Measurements from ENCODE around the gene UBXN4.
"Not testable (repeated sequence)": the region's sequence is repeated elsewhere in the genome, so short reads cannot be mapped to it uniquely, and the experiment has no call there.

The UBXN4 gene, protein sequence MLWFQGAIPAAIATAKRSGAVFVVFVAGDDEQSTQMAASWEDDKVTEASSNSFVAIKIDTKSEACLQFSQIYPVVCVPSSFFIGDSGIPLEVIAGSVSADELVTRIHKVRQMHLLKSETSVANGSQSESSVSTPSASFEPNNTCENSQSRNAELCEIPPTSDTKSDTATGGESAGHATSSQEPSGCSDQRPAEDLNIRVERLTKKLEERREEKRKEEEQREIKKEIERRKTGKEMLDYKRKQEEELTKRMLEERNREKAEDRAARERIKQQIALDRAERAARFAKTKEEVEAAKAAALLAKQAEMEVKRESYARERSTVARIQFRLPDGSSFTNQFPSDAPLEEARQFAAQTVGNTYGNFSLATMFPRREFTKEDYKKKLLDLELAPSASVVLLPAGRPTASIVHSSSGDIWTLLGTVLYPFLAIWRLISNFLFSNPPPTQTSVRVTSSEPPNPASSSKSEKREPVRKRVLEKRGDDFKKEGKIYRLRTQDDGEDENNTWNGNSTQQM

DNA sequence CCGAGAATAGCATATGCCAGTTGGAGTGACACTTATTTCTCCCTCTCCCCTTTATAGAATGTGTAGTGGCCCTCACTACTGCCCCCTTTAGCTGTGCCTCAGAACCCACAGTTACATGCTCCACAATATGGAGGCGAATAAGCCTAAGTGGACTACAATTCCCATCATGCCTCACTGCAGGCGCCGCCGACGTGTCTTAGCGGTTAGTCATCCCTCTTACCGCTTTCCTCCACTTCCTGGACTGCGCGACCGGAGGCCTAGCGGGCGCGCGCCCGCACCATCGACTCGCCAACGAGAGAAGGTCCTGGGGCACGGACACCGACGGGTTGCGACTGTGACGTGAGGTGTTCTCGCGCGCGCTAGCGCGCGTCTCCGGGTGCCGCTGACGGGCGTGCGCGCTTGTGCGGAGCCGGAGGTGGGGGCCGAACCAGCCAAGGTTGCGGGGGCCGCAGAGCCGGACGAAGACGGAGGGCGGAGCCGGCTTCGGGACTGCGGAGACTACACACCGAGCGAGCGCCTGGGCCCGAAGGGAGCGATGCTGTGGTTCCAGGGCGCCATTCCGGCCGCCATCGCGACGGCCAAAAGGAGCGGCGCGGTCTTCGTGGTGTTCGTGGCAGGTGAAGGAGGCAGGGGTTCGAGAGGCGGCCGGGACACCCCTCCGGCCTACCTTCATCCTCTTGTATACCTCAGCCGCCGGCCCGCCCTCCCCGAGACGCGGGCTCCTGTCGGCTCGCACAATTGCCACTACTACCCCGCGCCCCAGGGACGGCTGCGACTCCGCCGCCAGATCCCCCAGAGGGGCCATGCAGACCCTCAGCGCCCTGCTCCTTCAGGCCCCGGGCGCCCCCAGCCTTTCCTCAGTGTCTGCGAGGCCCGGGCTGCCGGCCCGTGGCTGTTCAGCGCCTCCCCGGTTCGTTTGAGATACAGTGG, at the start of gene UBXN4:
TSS of gene UBXN4 (plus strand) at position 461 of the 930 bp plus-strand sequence. CDS start at position 536, 75 bp downstream.
- FAIRE-seq (peak; percentile 97), DNase-seq (ENCODE audit: extremely low spot score, insufficient read length, low read depth) (peak; percentile 84)

DNA sequence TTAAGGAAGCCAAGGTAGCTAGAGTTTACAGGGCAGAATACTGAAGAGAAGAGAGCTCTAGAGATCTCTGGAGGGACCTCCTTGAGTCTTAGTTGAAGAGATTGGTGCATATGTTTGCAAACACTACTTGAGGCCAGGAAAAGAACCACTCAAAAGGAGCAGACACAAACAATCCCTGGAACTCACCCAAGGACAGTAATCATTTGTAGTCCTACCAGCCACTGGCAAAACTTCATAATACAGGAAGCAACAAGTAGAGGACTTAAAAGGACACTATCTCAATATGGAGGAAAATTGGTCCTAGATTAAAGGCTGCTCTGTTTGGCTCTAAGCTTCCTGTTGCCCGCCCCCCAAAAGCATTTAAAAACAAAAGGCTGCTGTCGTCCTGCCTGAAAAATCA, 46.9 kb upstream of the UBXN4 start:
- FAIRE-seq (no peak), DNase-seq (ENCODE audit: extremely low spot score, insufficient read length, low read depth) (no peak)

DNA sequence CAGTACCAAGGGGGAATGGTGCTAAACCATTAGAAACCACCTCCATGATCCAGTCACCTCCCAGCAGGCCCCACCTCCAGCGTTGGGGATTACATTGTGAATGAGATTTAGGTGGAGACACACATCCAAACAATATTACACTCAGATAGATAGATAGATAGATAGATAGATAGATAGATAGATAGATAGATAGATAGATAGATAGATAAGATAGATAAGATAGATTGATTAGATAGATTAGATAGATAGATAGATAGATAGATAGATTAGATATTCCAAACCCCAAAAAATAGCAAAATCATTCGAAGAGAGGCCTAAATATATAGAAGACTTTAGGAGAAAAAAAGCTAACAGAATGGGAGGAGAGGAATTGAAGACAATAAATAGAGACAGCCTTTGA, 42.8 kb upstream of the UBXN4 start:
- FAIRE-seq (no peak), DNase-seq (ENCODE audit: extremely low spot score, insufficient read length, low read depth) (no peak)

DNA sequence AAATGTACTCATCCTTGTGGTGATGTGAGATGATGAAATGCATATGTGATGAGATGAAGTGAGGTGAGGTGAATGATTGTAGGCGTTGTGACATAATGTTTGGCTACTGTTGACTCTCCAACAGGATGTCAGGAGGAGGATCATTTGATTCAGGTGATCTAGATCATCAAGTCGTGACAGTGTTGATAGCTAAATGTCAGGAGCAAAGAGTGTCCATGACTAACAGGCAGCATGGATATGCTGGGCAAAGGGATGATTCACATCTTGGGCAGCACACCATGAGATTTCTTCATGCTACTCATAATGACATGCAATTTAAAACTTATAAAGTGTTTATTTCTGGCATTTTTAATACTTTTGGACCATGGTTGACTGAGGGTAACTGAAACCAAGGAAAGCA, 40.2 kb upstream of the UBXN4 start:
- no peak for FAIRE-seq

DNA sequence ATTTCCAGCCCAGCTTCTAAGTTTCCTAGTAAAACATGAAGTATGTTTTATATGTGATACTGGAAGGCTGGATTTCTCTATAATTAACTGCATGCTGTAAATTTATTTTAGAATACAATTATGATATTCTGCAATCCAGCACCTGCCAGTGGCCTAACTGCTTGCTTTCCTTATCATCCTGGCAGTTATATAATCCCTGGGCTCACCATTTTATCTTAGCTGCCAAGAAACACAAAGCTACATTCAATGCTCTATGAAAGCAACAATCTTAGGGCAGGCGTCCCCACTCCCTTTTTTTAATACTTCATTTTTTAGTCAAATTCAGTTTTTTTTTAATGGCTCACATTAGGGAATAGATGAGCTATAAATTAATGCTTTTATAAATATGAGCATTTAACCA, 38.4 kb upstream of the UBXN4 start:
- DNase-seq (ENCODE audit: extremely low spot score, insufficient read length, low read depth), result no peak
- FAIRE-seq, result no peak

More for the DNA sequence above, 40.2 kb upstream of the UBXN4 start:
- DNase-seq (ENCODE audit: extremely low spot score, insufficient read length, low read depth), result no peak

DNA sequence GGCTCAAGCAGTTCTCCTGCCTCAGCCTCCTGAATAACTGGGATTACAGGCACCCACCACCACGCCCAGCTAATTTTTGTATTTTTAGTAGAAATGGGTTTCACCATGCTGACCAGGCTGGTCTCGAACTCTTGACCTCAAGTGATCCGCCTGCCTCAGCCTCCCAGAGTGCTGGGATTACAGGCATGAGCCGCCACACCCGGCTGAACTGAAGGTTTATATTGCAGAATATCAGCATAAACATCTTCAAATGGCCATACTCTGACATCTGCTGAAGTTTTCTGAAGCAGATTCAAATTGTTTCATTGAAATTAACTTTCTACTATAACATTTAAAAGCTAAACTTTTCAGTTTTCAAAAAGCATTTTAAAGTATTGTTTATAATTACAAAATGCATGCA, 37.6 kb upstream of the UBXN4 start:
- FAIRE-seq; DNase-seq (ENCODE audit: extremely low spot score, insufficient read length, low read depth): not testable (repeated sequence)

DNA sequence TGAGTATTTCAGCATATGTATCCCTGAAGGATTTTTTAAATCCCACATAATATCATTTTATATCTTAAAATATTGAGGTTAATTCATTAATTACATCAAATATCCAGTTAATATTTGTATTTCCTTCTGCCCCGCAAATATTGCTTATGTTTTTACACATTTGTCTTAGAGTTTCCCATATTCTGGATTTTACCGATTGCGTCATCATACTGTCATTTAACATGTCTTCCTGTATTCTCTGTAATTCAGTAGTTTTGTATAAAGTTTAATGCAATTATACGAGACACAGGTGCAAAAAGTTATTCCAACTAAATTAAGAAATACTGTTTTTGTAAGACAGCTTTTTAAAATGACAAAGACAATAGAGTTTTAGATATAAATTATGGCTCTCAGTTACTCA, 33.5 kb upstream of the UBXN4 start:
- no peak for DNase-seq (ENCODE audit: extremely low spot score, insufficient read length, low read depth)
- FAIRE-seq, result no peak

DNA sequence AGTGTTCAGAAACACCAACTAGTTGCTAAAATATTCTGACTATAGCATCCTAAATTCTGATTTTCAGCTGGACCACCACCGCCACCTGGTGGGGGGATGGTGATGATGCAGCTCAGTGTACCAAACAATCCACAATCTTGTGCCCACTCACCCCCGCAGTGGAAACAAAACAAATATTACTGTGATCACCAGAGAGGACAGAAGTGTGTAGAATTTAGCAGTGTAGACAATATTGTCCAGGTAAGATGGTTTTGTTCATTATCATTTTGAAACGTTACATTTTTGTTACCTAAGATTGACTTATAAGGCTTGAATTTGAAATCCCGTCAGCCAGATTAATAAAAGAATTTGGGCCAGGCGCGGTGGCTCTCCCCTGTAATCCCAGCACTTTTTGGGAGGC, 31.7 kb upstream of the UBXN4 start:
- FAIRE-seq (peak; percentile 79), DNase-seq (ENCODE audit: extremely low spot score, insufficient read length, low read depth) (peak; percentile 43)

DNA sequence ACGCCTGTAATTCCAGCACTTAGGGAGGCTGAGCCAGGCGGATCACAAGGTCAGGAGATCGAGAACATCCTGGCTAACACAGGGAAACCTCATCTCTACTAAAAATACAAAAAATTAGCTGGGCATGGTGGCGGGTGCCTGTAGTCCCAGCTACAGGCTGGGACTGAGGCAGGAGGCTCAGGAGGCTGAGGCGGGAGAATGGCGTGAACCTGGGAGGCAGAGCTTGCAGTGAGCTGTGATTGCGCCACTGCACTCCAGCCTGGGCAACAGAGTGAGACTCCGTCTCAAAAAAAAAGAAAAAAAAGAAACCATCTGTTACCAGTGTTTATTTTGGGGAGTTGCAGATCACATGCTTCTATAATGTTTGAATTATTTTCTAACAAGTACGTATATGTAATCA, 26.6 kb upstream of the UBXN4 start:
- not testable (repeated sequence) for DNase-seq (ENCODE audit: extremely low spot score, insufficient read length, low read depth); FAIRE-seq

DNA sequence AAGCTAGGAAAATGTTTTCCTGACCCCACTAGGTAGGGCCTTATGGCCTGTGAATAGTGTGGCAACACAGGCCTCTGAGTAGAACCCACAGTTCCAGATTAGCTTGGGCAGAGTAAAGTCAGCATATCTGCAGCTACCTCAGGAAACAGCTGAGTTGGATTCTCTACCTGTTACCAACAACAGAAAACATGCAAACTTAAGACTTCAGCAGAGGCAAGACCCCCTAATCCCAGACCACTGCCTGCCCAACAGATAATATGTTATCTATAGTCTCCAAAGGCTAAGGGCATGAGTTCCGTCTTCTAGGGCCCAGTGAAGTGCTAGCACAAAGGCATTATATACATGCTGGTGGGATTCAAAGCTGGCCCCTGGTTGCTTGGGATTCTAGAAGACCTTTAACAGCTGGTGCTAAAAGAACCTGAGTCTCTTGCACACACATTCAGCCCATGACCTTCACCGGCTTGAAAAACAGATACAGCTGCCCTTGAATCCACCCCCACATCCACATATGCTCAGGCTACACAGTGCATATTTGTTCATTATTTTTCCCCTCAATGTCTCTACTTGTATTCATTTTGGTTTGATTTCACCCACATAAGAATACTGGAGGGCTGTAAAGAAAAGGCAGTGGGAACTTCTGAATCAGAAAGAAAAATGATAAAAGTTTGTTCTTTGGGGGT, 13.5 kb upstream of the UBXN4 start:
- FAIRE-seq (no peak), DNase-seq (ENCODE audit: extremely low spot score, insufficient read length, low read depth) (no peak)

DNA sequence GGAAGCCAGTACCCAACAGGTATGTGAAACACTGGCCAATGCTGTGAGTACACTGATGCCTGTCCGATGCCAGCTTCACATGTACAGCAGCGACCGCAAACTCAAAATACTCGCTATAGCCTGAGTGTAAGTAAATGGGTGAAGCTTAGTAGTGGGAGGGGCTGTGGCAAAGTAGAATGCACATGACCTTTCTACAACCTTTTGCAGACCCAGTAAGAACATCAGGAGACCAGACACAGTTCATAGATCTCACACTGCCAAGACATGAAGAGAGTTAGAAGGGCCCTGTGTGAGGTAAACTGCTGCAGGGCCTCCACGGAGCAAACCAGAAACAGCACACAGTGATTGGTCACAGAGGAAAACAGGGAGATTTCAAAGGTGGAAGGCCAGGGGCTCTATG, 9.1 kb upstream of the UBXN4 start:
- no peak for DNase-seq (ENCODE audit: extremely low spot score, insufficient read length, low read depth)
- FAIRE-seq, result no peak

DNA sequence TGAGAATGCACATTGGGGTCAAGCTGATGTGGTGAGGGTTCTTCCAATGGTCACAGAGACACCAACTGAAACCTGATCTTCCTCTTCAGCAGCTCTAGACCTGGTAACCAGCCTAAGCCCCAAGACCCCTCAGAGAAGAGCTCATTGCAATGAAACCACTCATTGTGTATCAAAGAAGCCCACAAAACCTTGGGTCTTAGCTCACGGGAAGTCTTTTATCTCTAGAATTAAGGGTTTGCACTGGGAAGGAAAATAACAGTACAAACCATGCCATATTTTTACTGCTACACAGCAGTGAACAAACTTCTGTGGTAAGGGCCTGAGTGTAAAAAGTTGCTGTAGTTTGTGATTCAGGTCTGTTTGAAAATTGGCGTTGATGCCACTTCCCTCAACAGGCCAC, 8.6 kb upstream of the UBXN4 start:
- FAIRE-seq, result no peak
- no peak for DNase-seq (ENCODE audit: extremely low spot score, insufficient read length, low read depth)

DNA sequence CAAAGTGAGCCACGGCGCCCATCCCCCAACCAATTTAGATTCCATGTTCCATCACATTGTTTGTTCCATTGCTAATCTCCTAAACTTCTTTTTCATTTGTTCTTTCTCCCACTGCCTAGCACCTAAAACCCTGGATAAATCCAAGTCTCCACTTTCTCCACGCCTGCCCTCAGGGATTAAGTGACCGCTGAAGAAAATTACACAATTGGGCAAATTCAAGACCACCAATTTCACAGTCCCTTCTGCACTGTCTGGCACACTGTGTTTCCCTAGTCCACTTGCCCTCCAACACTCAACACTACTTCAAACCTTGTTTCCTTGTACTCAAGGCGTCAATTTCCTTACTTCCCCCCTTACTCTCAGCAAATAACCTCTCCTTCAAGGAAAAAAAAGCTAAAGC, 5.1 kb upstream of the UBXN4 start:
- DNase-seq (ENCODE audit: extremely low spot score, insufficient read length, low read depth), result no peak
- no peak for FAIRE-seq

DNA sequence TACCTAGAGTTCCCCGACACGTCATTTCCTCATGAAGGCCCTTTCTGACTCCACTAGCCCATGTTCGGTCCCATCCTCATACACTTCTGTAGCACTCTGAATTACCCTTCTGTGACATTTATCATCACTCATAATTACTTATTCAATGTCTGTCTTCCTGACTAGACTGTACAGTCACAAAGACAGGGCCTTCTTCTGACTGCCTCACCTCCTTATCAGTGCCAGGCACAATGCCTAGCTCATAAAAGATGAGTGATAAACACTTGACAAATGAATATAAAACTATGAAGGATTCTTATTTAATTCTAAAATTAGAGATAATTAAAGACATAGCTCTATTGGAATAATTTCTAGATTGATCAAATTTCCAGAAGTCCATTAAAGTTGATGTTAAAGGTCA, 1.4 kb upstream of the UBXN4 start:
- no peak for FAIRE-seq
- DNase-seq (ENCODE audit: extremely low spot score, insufficient read length, low read depth), result no peak

DNA sequence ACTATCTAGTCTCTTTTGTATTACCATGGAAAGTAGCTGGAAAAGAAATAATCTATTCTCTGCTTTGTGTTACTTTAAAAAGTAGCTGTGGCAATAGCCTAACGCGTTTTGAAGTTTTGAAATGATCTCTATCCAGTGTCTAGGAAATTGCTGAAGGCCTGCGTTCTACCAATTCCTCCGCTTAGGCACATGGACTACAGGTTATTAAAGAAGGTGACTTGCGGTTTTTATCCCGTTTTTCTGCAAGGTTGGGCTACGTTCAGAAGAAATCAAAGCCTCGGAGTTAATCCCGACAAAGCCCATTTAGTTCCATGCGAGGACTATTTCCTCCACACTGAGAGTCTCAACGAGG, 636 bp upstream of the UBXN4 start:
- DNase-seq (ENCODE audit: extremely low spot score, insufficient read length, low read depth) (no peak), FAIRE-seq (no peak)

DNA sequence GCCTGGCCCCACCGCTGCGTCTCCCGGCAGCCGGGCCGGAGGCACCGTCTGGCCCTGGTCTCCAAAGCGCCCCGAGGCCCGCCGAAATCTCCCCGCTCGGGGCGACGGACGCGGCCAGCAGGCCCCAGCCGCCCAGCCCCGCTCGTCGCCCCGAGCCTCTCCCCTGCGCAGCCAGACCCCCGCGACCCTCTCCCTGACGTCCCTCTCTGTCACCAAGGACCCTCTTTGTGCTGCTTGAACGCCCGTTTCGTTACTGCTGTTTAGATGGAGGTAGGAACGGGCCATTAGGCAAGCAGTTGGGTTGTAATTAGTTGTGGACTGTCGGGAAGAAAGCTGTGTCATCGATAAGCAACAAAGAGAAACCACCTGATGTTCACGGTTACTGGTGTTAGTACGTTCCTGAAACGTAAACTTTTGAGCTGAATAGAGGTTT, 686 bp downstream of the UBXN4 start:
- DNase-seq (ENCODE audit: extremely low spot score, insufficient read length, low read depth), result peak; percentile 8
- peak; percentile 75 for FAIRE-seq

DNA sequence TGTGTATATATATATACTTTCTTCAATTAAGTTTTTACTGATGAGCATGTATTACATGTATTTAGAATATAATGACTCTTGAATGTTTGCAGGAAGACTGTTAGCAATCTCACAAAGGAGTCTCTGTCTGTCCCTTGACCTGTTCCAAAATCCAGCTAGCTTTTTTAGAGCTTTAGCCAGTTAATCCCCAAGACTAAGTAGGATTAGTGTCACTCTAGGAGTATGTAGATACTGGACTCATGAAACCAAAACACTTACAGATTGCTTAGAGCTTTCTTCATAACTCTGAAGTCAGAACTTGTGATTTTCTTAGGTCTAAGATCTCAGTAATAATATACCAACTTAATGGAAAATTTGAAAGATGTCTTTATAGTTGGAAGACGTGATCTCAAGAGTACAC, 2.2 kb downstream of the UBXN4 start:
- no peak for DNase-seq (ENCODE audit: extremely low spot score, insufficient read length, low read depth)
- no peak for FAIRE-seq

DNA sequence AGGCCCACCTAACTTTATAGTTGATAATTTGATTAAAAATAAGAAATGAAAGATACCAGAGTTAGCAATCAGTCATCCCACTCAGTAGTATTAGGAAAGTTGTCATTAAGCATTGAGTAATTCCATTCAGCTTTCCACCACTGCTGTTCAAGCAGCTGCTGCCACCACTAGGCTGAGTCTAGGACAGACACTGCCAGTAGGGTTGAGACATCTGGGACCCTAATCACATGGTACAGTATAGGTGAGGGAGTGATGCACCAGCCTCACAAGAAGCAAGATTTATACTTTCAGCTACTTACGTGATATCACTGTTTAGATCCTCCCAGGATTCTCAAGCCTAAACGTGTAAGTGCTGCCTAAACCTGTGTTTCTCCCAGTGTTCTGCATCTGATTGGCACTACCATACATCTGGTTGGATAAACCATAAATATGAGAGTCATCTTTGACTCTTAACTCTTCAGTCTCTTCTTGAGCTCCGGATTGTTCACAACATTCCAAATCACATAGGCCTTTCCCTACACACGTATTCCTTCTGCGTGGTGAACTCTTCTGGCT, 3.2 kb downstream of the UBXN4 start:
- DNase-seq (ENCODE audit: extremely low spot score, insufficient read length, low read depth) (peak; percentile 3), FAIRE-seq (peak; percentile 81)

DNA sequence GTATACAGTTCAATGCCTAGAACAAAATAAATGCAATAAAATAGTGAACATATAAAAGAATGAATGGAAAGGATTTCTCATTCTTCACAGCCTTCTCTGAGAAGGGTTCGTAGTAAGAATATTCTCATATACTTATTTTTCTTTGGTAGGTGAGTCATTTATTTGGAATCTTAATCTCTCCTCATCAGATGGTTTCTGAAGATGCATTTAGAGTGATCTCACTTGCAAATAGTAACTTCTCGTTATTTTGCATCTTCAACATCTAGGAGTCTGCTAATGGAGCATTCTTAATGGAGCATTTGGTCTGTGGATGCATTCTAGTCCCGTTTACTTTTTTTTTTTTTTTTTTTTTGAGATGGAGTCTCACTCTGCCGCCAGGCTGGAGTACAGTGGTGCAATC, 3.9 kb downstream of the UBXN4 start:
- FAIRE-seq (no peak), DNase-seq (ENCODE audit: extremely low spot score, insufficient read length, low read depth) (no peak)

DNA sequence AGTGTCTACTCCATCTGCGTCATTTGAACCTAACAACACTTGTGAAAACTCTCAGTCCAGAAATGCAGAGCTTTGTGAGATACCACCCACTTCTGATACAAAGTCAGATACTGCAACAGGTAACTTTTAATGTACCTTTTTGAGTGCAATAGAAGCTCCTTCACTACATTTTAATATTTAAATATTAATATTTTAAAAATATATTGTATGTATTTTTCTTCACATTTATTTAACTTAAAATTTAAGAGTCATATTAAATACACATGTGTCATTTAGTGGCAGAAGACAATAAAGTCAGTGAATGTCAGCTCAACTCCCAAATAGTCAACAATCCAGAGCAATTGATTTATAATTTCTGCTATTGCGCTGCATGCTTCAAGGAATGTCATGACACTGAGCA, 13.9 kb downstream of the UBXN4 start:
- FAIRE-seq (no peak), DNase-seq (ENCODE audit: extremely low spot score, insufficient read length, low read depth) (no peak)
